ENCODE results near the gene NTSR2.

DNA sequence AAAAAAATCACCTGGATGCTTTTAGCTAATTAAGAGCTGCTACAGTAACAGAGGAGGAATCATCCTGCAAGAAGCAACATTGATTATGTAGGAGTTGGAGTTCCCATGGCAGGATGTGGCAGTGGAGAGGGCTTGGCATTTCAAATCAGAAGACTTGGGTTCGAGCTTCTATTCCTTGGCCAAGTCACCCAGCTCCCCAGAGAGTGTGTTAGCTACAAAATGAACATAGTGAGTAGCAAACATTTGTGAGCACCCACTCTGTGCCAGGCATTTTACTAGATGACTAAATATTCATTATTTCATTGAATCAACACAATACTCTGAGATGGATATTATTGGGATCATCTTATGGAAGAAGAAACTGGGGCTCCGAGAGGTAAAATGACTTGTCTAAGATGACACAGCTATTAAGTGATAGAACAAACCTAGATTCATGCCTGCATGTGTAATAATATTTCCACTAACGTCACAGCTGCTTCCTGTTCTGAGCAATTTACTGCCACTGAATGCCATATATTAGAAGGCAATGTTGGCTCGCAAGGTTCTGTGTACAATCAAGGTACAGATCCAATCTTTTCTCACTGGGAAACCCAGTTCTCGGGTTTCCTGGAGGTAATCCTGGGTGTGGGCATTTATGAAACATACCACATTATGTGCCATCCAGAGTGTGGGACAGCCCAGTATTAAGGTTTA, 18.0 kb downstream of the NTSR2 start:
- TF ChIP-seq YY1 (IDR thresholded peaks at IDR 0.05) = no peak
- TF ChIP-seq, protein P1, sequence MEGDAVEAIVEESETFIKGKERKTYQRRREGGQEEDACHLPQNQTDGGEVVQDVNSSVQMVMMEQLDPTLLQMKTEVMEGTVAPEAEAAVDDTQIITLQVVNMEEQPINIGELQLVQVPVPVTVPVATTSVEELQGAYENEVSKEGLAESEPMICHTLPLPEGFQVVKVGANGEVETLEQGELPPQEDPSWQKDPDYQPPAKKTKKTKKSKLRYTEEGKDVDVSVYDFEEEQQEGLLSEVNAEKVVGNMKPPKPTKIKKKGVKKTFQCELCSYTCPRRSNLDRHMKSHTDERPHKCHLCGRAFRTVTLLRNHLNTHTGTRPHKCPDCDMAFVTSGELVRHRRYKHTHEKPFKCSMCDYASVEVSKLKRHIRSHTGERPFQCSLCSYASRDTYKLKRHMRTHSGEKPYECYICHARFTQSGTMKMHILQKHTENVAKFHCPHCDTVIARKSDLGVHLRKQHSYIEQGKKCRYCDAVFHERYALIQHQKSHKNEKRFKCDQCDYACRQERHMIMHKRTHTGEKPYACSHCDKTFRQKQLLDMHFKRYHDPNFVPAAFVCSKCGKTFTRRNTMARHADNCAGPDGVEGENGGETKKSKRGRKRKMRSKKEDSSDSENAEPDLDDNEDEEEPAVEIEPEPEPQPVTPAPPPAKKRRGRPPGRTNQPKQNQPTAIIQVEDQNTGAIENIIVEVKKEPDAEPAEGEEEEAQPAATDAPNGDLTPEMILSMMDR (IDR thresholded peaks at IDR 0.05; ENCODE audit: low read depth, low read length, missing input control) = no peak
- TF ChIP-seq GABPA (IDR thresholded peaks at IDR 0.05 in 1 of 2, conservative IDR thresholded peaks at IDR 0.05 in 1 of 2) = no peak
- TF ChIP-seq SP1 (IDR thresholded peaks at IDR 0.05) = no peak
- TF ChIP-seq HNF4G (IDR thresholded peaks at IDR 0.05) = no peak
- TF ChIP-seq, protein P2, sequence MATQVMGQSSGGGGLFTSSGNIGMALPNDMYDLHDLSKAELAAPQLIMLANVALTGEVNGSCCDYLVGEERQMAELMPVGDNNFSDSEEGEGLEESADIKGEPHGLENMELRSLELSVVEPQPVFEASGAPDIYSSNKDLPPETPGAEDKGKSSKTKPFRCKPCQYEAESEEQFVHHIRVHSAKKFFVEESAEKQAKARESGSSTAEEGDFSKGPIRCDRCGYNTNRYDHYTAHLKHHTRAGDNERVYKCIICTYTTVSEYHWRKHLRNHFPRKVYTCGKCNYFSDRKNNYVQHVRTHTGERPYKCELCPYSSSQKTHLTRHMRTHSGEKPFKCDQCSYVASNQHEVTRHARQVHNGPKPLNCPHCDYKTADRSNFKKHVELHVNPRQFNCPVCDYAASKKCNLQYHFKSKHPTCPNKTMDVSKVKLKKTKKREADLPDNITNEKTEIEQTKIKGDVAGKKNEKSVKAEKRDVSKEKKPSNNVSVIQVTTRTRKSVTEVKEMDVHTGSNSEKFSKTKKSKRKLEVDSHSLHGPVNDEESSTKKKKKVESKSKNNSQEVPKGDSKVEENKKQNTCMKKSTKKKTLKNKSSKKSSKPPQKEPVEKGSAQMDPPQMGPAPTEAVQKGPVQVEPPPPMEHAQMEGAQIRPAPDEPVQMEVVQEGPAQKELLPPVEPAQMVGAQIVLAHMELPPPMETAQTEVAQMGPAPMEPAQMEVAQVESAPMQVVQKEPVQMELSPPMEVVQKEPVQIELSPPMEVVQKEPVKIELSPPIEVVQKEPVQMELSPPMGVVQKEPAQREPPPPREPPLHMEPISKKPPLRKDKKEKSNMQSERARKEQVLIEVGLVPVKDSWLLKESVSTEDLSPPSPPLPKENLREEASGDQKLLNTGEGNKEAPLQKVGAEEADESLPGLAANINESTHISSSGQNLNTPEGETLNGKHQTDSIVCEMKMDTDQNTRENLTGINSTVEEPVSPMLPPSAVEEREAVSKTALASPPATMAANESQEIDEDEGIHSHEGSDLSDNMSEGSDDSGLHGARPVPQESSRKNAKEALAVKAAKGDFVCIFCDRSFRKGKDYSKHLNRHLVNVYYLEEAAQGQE (IDR thresholded peaks at IDR 0.05) = no peak
- no peak for TF ChIP-seq EGR1 (IDR thresholded peaks at IDR 0.05; ENCODE audit: low read depth in 2 of 2)
- no peak for TF ChIP-seq JUND (IDR thresholded peaks at IDR 0.05)
- no peak for TF ChIP-seq RAD21 (IDR thresholded peaks at IDR 0.05)
- no peak for TF ChIP-seq FOXA1 (IDR thresholded peaks at IDR 0.05)
- TF ChIP-seq TAF1 (conservative IDR thresholded peaks at IDR 0.05) = no peak
- TF ChIP-seq, protein P3, sequence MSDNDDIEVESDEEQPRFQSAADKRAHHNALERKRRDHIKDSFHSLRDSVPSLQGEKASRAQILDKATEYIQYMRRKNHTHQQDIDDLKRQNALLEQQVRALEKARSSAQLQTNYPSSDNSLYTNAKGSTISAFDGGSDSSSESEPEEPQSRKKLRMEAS (IDR thresholded peaks at IDR 0.05) = no peak
- TF ChIP-seq HNF4A (conservative IDR thresholded peaks at IDR 0.05) = no peak
- TF ChIP-seq, protein P4, sequence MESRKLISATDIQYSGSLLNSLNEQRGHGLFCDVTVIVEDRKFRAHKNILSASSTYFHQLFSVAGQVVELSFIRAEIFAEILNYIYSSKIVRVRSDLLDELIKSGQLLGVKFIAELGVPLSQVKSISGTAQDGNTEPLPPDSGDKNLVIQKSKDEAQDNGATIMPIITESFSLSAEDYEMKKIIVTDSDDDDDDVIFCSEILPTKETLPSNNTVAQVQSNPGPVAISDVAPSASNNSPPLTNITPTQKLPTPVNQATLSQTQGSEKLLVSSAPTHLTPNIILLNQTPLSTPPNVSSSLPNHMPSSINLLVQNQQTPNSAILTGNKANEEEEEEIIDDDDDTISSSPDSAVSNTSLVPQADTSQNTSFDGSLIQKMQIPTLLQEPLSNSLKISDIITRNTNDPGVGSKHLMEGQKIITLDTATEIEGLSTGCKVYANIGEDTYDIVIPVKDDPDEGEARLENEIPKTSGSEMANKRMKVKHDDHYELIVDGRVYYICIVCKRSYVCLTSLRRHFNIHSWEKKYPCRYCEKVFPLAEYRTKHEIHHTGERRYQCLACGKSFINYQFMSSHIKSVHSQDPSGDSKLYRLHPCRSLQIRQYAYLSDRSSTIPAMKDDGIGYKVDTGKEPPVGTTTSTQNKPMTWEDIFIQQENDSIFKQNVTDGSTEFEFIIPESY (IDR thresholded peaks at IDR 0.05) = no peak
